ENCODE measurements around the gene PRR36. TPM values are rescaled to one million over a fixed set of nuclear protein-coding genes. Genes with fewer than 3 reads are reported as not detected.

Gene PRR36
- total RNA-seq, 1 donor: not detected

- Histone ChIP-seq H3K4me3 (ENCODE audit: insufficient read depth, low read length) (no peak overlapping the region), H3K27ac (ENCODE audit: low read depth, low read length) (no peak overlapping the region), H3K4me2 (ENCODE audit: insufficient read depth, low read length) (no peak overlapping the region), H3K27me3 (ENCODE audit: insufficient read depth, low read length) (peaks cover 10% of the 10 kb centered on the region), H2AFZ (ENCODE audit: low read length) (no peak overlapping the region), H4K20me1 (ENCODE audit: insufficient read depth, low read length) (no peaks in the 10 kb centered on the region), H3K4me1 (ENCODE audit: insufficient read depth, low read length) (no peaks in the 10 kb centered on the region), H3K36me3 (ENCODE audit: insufficient read depth, low read length) (no peaks in the 10 kb centered on the region), H3K79me2 (ENCODE audit: insufficient read depth, low read length) (no peaks in the 10 kb centered on the region), H3K9me3 (ENCODE audit: low read depth, low read length) (no peaks in the 10 kb centered on the region)
- no peak for TF ChIP-seq CTCF (IDR thresholded peaks at IDR 0.05; ENCODE audit: extremely low read depth, low read depth, low read length)
- DNase-seq (ENCODE audit: insufficient read length, low spot score, missing footprints): no peak
These were observed 50.4 kb downstream of the PRR36 start for GRCh38 chr19:7823686-7824301.

GRCh38 chr19:7822910-7823515 lies 51.2 kb downstream of the PRR36 start:
- H3K9me3 ChIP-seq (ENCODE audit: low read depth, low read length): no peaks in the 10 kb centered on the region
- no peak overlapping the region for H3K27ac ChIP-seq (ENCODE audit: low read depth, low read length)
- no peaks in the 10 kb centered on the region for H3K36me3 ChIP-seq (ENCODE audit: insufficient read depth, low read length)
- H3K79me2 ChIP-seq (ENCODE audit: insufficient read depth, low read length): no peaks in the 10 kb centered on the region
- TF ChIP-seq CTCF (IDR thresholded peaks at IDR 0.05; ENCODE audit: extremely low read depth, low read depth, low read length): no peak
- no peak overlapping the region for H2AFZ ChIP-seq (ENCODE audit: low read length)
- no peak for DNase-seq (ENCODE audit: insufficient read length, low spot score, missing footprints)
- no peak overlapping the region for H3K4me3 ChIP-seq (ENCODE audit: insufficient read depth, low read length)
- H4K20me1 ChIP-seq (ENCODE audit: insufficient read depth, low read length): no peaks in the 10 kb centered on the region
- peaks cover 10% of the 10 kb centered on the region for H3K27me3 ChIP-seq (ENCODE audit: insufficient read depth, low read length)
- H3K4me2 ChIP-seq (ENCODE audit: insufficient read depth, low read length): no peak overlapping the region
- H3K4me1 ChIP-seq (ENCODE audit: insufficient read depth, low read length): no peaks in the 10 kb centered on the region

GRCh38 chr19:7820588-7820987 lies 53.6 kb downstream of the PRR36 start:
- H3K4me1 ChIP-seq (ENCODE audit: insufficient read depth, low read length): no peaks in the 10 kb centered on the region
- H3K36me3 ChIP-seq (ENCODE audit: insufficient read depth, low read length): no peaks in the 10 kb centered on the region
- TF ChIP-seq CTCF (IDR thresholded peaks at IDR 0.05; ENCODE audit: extremely low read depth, low read depth, low read length): no peak
- no peak overlapping the region for H2AFZ ChIP-seq (ENCODE audit: low read length)
- no peak overlapping the region for H3K4me2 ChIP-seq (ENCODE audit: insufficient read depth, low read length)
- H4K20me1 ChIP-seq (ENCODE audit: insufficient read depth, low read length): no peaks in the 10 kb centered on the region
- no peak overlapping the region for H3K27ac ChIP-seq (ENCODE audit: low read depth, low read length)
- H3K79me2 ChIP-seq (ENCODE audit: insufficient read depth, low read length): no peaks in the 10 kb centered on the region
- DNase-seq (ENCODE audit: insufficient read length, low spot score, missing footprints): no peak
- H3K9me3 ChIP-seq (ENCODE audit: low read depth, low read length): peaks cover 5% of the 10 kb centered on the region
- H3K27me3 ChIP-seq (ENCODE audit: insufficient read depth, low read length): peaks cover 10% of the 10 kb centered on the region
- H3K4me3 ChIP-seq (ENCODE audit: insufficient read depth, low read length): no peak overlapping the region

- Histone ChIP-seq H3K4me1 (ENCODE audit: insufficient read depth, low read length) (no peaks in the 10 kb centered on the region), H3K4me2 (ENCODE audit: insufficient read depth, low read length) (no peak overlapping the region), H2AFZ (ENCODE audit: low read length) (no peak overlapping the region), H3K4me3 (ENCODE audit: insufficient read depth, low read length) (no peak overlapping the region), H3K27me3 (ENCODE audit: insufficient read depth, low read length) (peaks cover 10% of the 10 kb centered on the region), H4K20me1 (ENCODE audit: insufficient read depth, low read length) (no peaks in the 10 kb centered on the region), H3K79me2 (ENCODE audit: insufficient read depth, low read length) (no peaks in the 10 kb centered on the region), H3K36me3 (ENCODE audit: insufficient read depth, low read length) (no peaks in the 10 kb centered on the region), H3K27ac (ENCODE audit: low read depth, low read length) (no peak overlapping the region), H3K9me3 (ENCODE audit: low read depth, low read length) (peaks cover 5% of the 10 kb centered on the region)
- no peak for TF ChIP-seq CTCF (IDR thresholded peaks at IDR 0.05; ENCODE audit: extremely low read depth, low read depth, low read length)
- no peak for DNase-seq (ENCODE audit: insufficient read length, low spot score, missing footprints)
These were observed 54.9 kb downstream of the PRR36 start for GRCh38 chr19:7819337-7819736.
